HepG2 (cell line): ENCODE data around the gene BTK. TPM values are rescaled to one million over a fixed set of nuclear protein-coding genes. Genes with fewer than 3 reads are reported as not detected.
A peak's percentile ranks its signal among the peaks of the same experiment; 100 is the strongest.

Experiments
- ETV5 ChIP-seq: IDR thresholded peaks from 2 replicates; pipeline ENCODE4 v1.6.1; 2018; ENCODE audit warnings: missing biosample characterization, missing genetic modification reagents, inconsistent platforms, borderline replicate concordance
- GABPB1 ChIP-seq: IDR thresholded peaks from 2 replicates; pipeline ENCODE4 v1.6.1; 2016; ENCODE audit warnings: mild to moderate bottlenecking, missing genetic modification reagents, moderate library complexity, missing compliant biosample characterization
- HNRNPH1 ChIP-seq: fragments of 200-400 bp; formaldehyde crosslinking; optimal IDR thresholded peaks from 2 replicates; pipeline ENCODE3; 2017; ENCODE audit warnings: mild to moderate bottlenecking, low read depth, low read length
- KDM2A ChIP-seq: sonication (generic); formaldehyde crosslinking; IDR thresholded peaks from 2 replicates; pipeline ENCODE4 v1.4.0; 2020; ENCODE audit warnings: low read depth, missing genetic modification reagents, borderline replicate concordance
- KMT2A ChIP-seq: sonication (generic); formaldehyde crosslinking; IDR thresholded peaks from 2 replicates; pipeline ENCODE4 v1.4.0; 2020; ENCODE audit warnings: missing genetic modification reagents
- MBD4 ChIP-seq: IDR thresholded peaks from 2 replicates; pipeline ENCODE4 v1.6.1; 2012; ENCODE audit warnings: low read length, inconsistent platforms, borderline replicate concordance
- MEF2D ChIP-seq: sonication (generic); formaldehyde crosslinking; IDR thresholded peaks from 2 replicates; pipeline ENCODE4 v1.5.1; 2020; ENCODE audit warnings: mild to moderate bottlenecking, missing genetic modification reagents
- NR2F2 ChIP-seq: IDR thresholded peaks from 2 replicates; pipeline ENCODE4 v1.6.1; 2012; ENCODE audit warnings: low read depth, inconsistent platforms, borderline replicate concordance
- PHF8 ChIP-seq: sonication (generic); formaldehyde crosslinking; IDR thresholded peaks from 2 replicates; pipeline ENCODE4 v1.5.0; 2020; ENCODE audit warnings: missing genetic modification reagents
- POLR2AphosphoS2 ChIP-seq: IDR thresholded peaks from 2 replicates; pipeline ENCODE4 v1.6.1; 2011; ENCODE audit warnings: low read depth, low read length, improper control_type of control experiment
- SAFB2 ChIP-seq: sonication (generic); formaldehyde crosslinking; IDR thresholded peaks from 2 replicates; pipeline ENCODE4 v1.5.1; 2020; ENCODE audit warnings: missing genetic modification reagents, low read depth, mild to moderate bottlenecking, borderline replicate concordance
- SIX4 ChIP-seq: sonication (generic); formaldehyde crosslinking; IDR thresholded peaks from 2 replicates; pipeline ENCODE4 v1.4.0; 2020; ENCODE audit warnings: missing genetic modification reagents
- SMYD3 ChIP-seq: sonication (generic); formaldehyde crosslinking; IDR thresholded peaks from 2 replicates; pipeline ENCODE4 v1.8.1; 2023; ENCODE audit warnings: mild to moderate bottlenecking, missing genetic modification reagents
- TBX2 ChIP-seq: sonication (generic); formaldehyde crosslinking; IDR thresholded peaks from 2 replicates; pipeline ENCODE4 v1.5.0; 2020; ENCODE audit warnings: missing genetic modification reagents, mild to moderate bottlenecking, borderline replicate concordance
- ZBTB8A ChIP-seq: sonication (generic); formaldehyde crosslinking; IDR thresholded peaks from 2 replicates; pipeline ENCODE4 v1.4.0; 2020; ENCODE audit warnings: mild to moderate bottlenecking, low read depth, missing genetic modification reagents, borderline replicate concordance
- ZNF350 ChIP-seq: sonication (generic); formaldehyde crosslinking; IDR thresholded peaks from 2 replicates; pipeline ENCODE4 v1.4.0; 2020; ENCODE audit warnings: mild to moderate bottlenecking, low read depth, missing genetic modification reagents, borderline replicate concordance
- ZNF430 ChIP-seq: sonication (generic); formaldehyde crosslinking; IDR thresholded peaks from 2 replicates; pipeline ENCODE4 v1.9.0; 2021; ENCODE audit warnings: mild to moderate bottlenecking, missing genetic modification reagents
- ZNF441 ChIP-seq: sonication (generic); formaldehyde crosslinking; IDR thresholded peaks from 2 replicates; pipeline ENCODE4 v1.7.0; 2021; ENCODE audit warnings: missing genetic modification reagents, borderline replicate concordance
- ZNF484 ChIP-seq: sonication (generic); formaldehyde crosslinking; IDR thresholded peaks from 2 replicates; pipeline ENCODE4 v1.5.1; 2020; ENCODE audit warnings: mild to moderate bottlenecking, low read depth, missing genetic modification reagents, borderline replicate concordance
- ZNF510 ChIP-seq: sonication (generic); formaldehyde crosslinking; IDR thresholded peaks from 2 replicates; pipeline ENCODE4 v1.4.0; 2020; ENCODE audit warnings: low read depth, mild to moderate bottlenecking, missing genetic modification reagents
- ZNF570 ChIP-seq: sonication (generic); formaldehyde crosslinking; IDR thresholded peaks from 2 replicates; pipeline ENCODE4 v1.4.0; 2020; ENCODE audit warnings: mild to moderate bottlenecking, missing genetic modification reagents, borderline replicate concordance
- polyA plus RNA-seq, 8 experiments: library from polyadenylated mRNA; depleted of rRNA in 3 of 8; stranded (reverse) in 7 of 8; unstranded in 1 of 8; fragments of >200 nt; fragmentation: Illumina TruSeq in 4 of 8; extraction: Trizol in 4 of 8; gene quantifications; 2 replicates each; pipeline versions ENCODE4 v1.2.1 to v1.2.3, GENCODE V29; 2011 to 2016; ENCODE audit warnings: low read depth in 4 of 8, missing spikeins in 1 of 8, mixed read lengths in 1 of 8; ENCODE audit not compliant: insufficient read depth in 1 of 8
- total RNA-seq, 5 experiments: library from RNA; depleted of rRNA; stranded (reverse); fragments of >200 nt; fragmentation: Illumina TruSeq; extraction: Trizol; gene quantifications; 2 replicates each; pipeline ENCODE4 v1.2.3, GENCODE V29; 2016; ENCODE audit warnings: low read depth in 1 of 5
- TF ChIP-seq, protein P1 (sequence below): sonication (generic); formaldehyde crosslinking; IDR thresholded peaks from 2 replicates; pipeline ENCODE4 v1.4.0; 2020; ENCODE audit warnings: missing genetic modification reagents
- TF ChIP-seq, protein P2 (sequence below): sonication (generic); formaldehyde crosslinking; IDR thresholded peaks from 2 replicates; pipeline ENCODE4 v1.4.0; 2020; ENCODE audit warnings: missing genetic modification reagents
- TF ChIP-seq, protein P3 (sequence below): sonication (generic); formaldehyde crosslinking; IDR thresholded peaks from 2 replicates; pipeline ENCODE4 v1.4.0; 2020; ENCODE audit warnings: missing genetic modification reagents

The BTK gene
- total and polyA plus RNA-seq, 2 of the 13 experiments (the other 11 are each of a cell fraction or from before 2014, with no cell fraction given) = not detected

DNA sequence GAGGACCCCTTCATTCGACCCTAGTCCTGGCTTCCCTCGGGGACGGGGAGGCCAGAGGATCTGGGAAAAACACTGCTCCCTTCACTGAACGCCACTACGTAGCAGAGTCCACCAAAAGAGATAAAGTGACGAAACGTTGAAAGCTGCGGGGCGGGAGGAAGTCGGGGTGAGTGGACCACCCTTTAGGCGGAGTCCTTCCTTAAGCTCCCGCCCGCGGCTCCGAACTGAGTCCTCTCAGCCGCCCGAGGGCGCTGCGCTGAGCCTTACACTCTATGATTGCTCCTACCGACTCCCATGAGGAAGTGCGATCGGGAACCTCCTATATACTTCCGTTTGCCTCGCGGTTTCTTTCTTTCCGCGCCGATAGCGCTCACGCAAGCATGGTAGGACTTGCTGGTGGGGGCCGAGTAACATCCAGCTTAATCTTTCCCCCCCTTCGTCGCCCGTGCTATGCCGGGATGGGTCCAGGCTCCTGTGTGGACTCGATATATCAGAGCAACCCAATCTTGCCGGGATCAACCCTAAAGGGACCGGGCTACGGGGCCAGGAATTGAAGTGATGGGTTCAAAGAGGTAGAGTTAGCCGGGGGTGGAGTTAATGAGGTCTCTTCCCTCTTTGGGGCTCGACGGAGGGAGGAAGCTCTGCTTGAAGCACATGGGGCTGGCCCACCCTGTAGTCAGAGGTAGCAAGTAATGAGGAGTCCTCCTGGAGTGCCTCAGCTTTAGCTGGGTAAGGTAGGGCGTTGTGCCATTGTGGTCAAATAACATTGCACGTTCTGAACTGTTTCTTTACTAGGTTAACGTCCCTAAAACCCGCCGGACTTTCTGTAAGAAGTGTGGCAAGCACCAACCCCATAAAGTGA is 4.9 kb upstream of the BTK start, which contains the start of gene RPL36A (continued):
- TF ChIP-seq POLR2AphosphoS2 (0 out of 2 replicates have a peak, but pooled peaks have one; percentile 61), SIX4 (CRISPR knock-in tag) (no peak), ZNF350 (peak; percentile 73; the same call in 1 of the 2 replicates), MBD4 (no peak), HNRNPH1 (no peak), ZNF441 (CRISPR knock-in tag) (no peak), ETV5 (CRISPR knock-in tag) (peak; percentile 62), ZNF430 (CRISPR knock-in tag) (0 out of 2 replicates have a peak, but pooled peaks have one; percentile 45), ZNF570 (no peak), TBX2 (CRISPR knock-in tag) (0 out of 2 replicates have a peak, but pooled peaks have one; percentile 40), SMYD3 (CRISPR knock-in tag) (no peak), SAFB2 (CRISPR knock-in tag) (no peak), KDM2A (CRISPR knock-in tag) (peak; percentile 78), ZNF510 (CRISPR knock-in tag) (no peak), GABPB1 (CRISPR knock-in tag) (peak; percentile 92), KMT2A (CRISPR knock-in tag) (0 out of 2 replicates have a peak, but pooled peaks have one; percentile 26), ZBTB8A (CRISPR knock-in tag) (no peak), PHF8 (CRISPR knock-in tag) (peak; percentile 75), ZNF484 (CRISPR knock-in tag) (no peak), NR2F2 (no peak), MEF2D (CRISPR knock-in tag) (no peak; the same call in 1 of the 2 replicates)
- TF ChIP-seq, protein P1, sequence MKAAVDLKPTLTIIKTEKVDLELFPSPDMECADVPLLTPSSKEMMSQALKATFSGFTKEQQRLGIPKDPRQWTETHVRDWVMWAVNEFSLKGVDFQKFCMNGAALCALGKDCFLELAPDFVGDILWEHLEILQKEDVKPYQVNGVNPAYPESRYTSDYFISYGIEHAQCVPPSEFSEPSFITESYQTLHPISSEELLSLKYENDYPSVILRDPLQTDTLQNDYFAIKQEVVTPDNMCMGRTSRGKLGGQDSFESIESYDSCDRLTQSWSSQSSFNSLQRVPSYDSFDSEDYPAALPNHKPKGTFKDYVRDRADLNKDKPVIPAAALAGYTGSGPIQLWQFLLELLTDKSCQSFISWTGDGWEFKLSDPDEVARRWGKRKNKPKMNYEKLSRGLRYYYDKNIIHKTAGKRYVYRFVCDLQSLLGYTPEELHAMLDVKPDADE = no peak
- TF ChIP-seq, protein P2, sequence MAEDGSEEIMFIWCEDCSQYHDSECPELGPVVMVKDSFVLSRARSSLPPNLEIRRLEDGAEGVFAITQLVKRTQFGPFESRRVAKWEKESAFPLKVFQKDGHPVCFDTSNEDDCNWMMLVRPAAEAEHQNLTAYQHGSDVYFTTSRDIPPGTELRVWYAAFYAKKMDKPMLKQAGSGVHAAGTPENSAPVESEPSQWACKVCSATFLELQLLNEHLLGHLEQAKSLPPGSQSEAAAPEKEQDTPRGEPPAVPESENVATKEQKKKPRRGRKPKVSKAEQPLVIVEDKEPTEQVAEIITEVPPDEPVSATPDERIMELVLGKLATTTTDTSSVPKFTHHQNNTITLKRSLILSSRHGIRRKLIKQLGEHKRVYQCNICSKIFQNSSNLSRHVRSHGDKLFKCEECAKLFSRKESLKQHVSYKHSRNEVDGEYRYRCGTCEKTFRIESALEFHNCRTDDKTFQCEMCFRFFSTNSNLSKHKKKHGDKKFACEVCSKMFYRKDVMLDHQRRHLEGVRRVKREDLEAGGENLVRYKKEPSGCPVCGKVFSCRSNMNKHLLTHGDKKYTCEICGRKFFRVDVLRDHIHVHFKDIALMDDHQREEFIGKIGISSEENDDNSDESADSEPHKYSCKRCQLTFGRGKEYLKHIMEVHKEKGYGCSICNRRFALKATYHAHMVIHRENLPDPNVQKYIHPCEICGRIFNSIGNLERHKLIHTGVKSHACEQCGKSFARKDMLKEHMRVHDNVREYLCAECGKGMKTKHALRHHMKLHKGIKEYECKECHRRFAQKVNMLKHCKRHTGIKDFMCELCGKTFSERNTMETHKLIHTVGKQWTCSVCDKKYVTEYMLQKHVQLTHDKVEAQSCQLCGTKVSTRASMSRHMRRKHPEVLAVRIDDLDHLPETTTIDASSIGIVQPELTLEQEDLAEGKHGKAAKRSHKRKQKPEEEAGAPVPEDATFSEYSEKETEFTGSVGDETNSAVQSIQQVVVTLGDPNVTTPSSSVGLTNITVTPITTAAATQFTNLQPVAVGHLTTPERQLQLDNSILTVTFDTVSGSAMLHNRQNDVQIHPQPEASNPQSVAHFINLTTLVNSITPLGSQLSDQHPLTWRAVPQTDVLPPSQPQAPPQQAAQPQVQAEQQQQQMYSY (CRISPR knock-in tag) = no peak
- TF ChIP-seq, protein P3, sequence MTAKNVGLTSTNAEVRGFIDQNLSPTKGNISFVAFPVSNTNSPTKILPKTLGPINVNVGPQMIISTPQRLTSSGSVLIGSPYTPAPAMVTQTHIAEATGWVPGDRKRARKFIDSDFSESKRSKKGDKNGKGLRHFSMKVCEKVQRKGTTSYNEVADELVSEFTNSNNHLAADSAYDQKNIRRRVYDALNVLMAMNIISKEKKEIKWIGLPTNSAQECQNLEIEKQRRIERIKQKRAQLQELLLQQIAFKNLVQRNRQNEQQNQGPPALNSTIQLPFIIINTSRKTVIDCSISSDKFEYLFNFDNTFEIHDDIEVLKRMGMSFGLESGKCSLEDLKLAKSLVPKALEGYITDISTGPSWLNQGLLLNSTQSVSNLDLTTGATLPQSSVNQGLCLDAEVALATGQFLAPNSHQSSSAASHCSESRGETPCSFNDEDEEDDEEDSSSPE = peak; percentile 66; the same call in 1 of the 2 replicates
